Esophagus muscularis mucosa (tissue), 3 donors: ENCODE results near the gene CTSS.

Experiments
- CTCF ChIP-seq, 3 experiments: fragments of 200-600 bp in 2 of 3; fragments of 450-650 bp in 1 of 3; sonication (generic) in 2 of 3; IDR thresholded peaks; one replicate each; pipeline ENCODE4 v1.5.1; 2017 to 2019; ENCODE audit warnings: antibody characterized with exemption in 3 of 3, mild to moderate bottlenecking in 2 of 3, moderate library complexity in 1 of 3
- POLR2A ChIP-seq: fragments of 450-650 bp; IDR thresholded peaks from one replicate; pipeline ENCODE4 v1.6.1; 2017; ENCODE audit warnings: antibody characterized with exemption, moderate library complexity, mild to moderate bottlenecking, low read depth
- POLR2AphosphoS5 ChIP-seq, 2 donors: sonication (generic); formaldehyde crosslinking; IDR thresholded peaks; one replicate each; pipeline ENCODE4 v1.6.1; 2017; ENCODE audit warnings: antibody characterized with exemption in 2 of 2

GRCh38 chr1:150789396-150789795, 23.8 kb upstream of the CTSS start:
- TF ChIP-seq CTCF (IDR thresholded peaks at IDR 0.05) (no peak), POLR2AphosphoS5 (IDR thresholded peaks at IDR 0.05) (no peak), POLR2A (no peak)
